ENCODE data around the gene DONSON.

DONSON gene

GRCh38 chr21:33541756-33542639 lies 46.5 kb downstream of the DONSON start, which contains the start of gene GART:
Gene GART, minus strand, starts transcription at chr21:33542117. Its CDS starts 2,802 bp downstream, at chr21:33539315.
- peak; percentile 37 to 42 for DNase-seq (ENCODE audit: low read depth in 2 of 2)

- no peak for DNase-seq (ENCODE audit: low read depth in 2 of 2)
Observed at GRCh38 chr21:33541105-33541711, 47.3 kb downstream of the DONSON start.

- no peak for DNase-seq (ENCODE audit: low read depth in 2 of 2)
Observed at GRCh38 chr21:33540711-33541104, 47.8 kb downstream of the DONSON start.

GRCh38 chr21:33539616-33540015 lies 48.9 kb downstream of the DONSON start:
- peak; percentile 6 to 11 for DNase-seq (ENCODE audit: low read depth in 2 of 2)

GRCh38 chr21:33537212-33537611 lies 51.3 kb downstream of the DONSON start:
- no peak for DNase-seq (ENCODE audit: low read depth in 2 of 2)

GRCh38 chr21:33531007-33531406 lies 57.5 kb downstream of the DONSON start:
- DNase-seq (ENCODE audit: low read depth in 2 of 2) = no peak
